GM19468 (cell line): ENCODE data around the gene GABRB3.

Experiments used
- ATAC-seq: cut with Tn5 transposase; IDR thresholded peaks from one replicate; pipeline ENCODE4 v1.9.1; 2021; ENCODE audit warnings: mild to moderate bottlenecking, moderate library complexity, moderate number of reproducible peaks; ENCODE audit not compliant: unreplicated experiment; ENCODE audit errors: extremely low read depth

GABRB3 gene

GRCh38 chr15:26635614-26636013, 137.3 kb downstream of the GABRB3 start:
- no peak for ATAC-seq

- ATAC-seq, result no peak
These were observed 137.8 kb downstream of the GABRB3 start for GRCh38 chr15:26635105-26635504.

GRCh38 chr15:26634319-26634718, 138.5 kb downstream of the GABRB3 start:
- no peak for ATAC-seq

GRCh38 chr15:26632500-26632899, 140.4 kb downstream of the GABRB3 start:
- no peak for ATAC-seq

GRCh38 chr15:26631894-26632293, 141.0 kb downstream of the GABRB3 start:
- no peak for ATAC-seq

GRCh38 chr15:26630857-26631256, 142.0 kb downstream of the GABRB3 start:
- ATAC-seq, result no peak

- ATAC-seq, result no peak
These were observed 143.9 kb downstream of the GABRB3 start for GRCh38 chr15:26628879-26629529.

GRCh38 chr15:26628071-26628470, 144.8 kb downstream of the GABRB3 start:
- no peak for ATAC-seq

- ATAC-seq, result no peak
These were observed 148.7 kb downstream of the GABRB3 start for GRCh38 chr15:26624128-26624527.

GRCh38 chr15:26623071-26623470, 149.8 kb downstream of the GABRB3 start:
- no peak for ATAC-seq

GRCh38 chr15:26621816-26622215, 151.1 kb downstream of the GABRB3 start:
- ATAC-seq, result no peak

GRCh38 chr15:26620528-26621458, 152.1 kb downstream of the GABRB3 start:
- no peak for ATAC-seq

- ATAC-seq, result no peak
These were observed 157.0 kb downstream of the GABRB3 start for GRCh38 chr15:26615927-26616302.

- ATAC-seq, result no peak
These were observed 157.5 kb downstream of the GABRB3 start for GRCh38 chr15:26615188-26615926.

- ATAC-seq, result no peak
These were observed 158.1 kb downstream of the GABRB3 start for GRCh38 chr15:26614734-26615133.

- no peak for ATAC-seq
These were observed 174.2 kb downstream of the GABRB3 start for GRCh38 chr15:26598704-26599103.

GRCh38 chr15:26595611-26596010, 177.3 kb downstream of the GABRB3 start:
- ATAC-seq, result no peak

GRCh38 chr15:26590676-26591075, 182.2 kb downstream of the GABRB3 start:
- no peak for ATAC-seq

GRCh38 chr15:26582840-26583239, 190.0 kb downstream of the GABRB3 start:
- ATAC-seq, result no peak

GRCh38 chr15:26580943-26581342, 191.9 kb downstream of the GABRB3 start:
- no peak for ATAC-seq
